Liver (tissue), 3 donors: ENCODE measurements around the gene GLB1L3.

Experiments used
- CTCF ChIP-seq: fragments of 150-350 bp; IDR thresholded peaks from 2 replicates; pipeline ENCODE4 v1.5.1; 2017; ENCODE audit warnings: improper control_type of control experiment, low read depth, low read length; ENCODE audit not compliant: missing input control
- EGR1 ChIP-seq, 2 donors: IDR thresholded peaks; 2 replicates each; pipeline ENCODE4 v1.6.1; 2016 to 2018; ENCODE audit warnings: antibody characterized with exemption in 2 of 2, low read depth in 2 of 2
- GABPA ChIP-seq, 2 donors: IDR thresholded peaks in 1 of 2; conservative IDR thresholded peaks in 1 of 2; 2 replicates each; pipeline ENCODE4 v1.6.1; 2016; ENCODE audit warnings: antibody characterized with exemption in 2 of 2, mild to moderate bottlenecking in 1 of 2, moderate library complexity in 1 of 2
- NR2F2 ChIP-seq: IDR thresholded peaks from 2 replicates; pipeline ENCODE4 v1.6.1; 2016; ENCODE audit warnings: antibody characterized with exemption
- RAD21 ChIP-seq, 2 donors: IDR thresholded peaks; 2 replicates each; pipeline ENCODE4 v1.6.1; 2016; ENCODE audit warnings: antibody characterized with exemption in 2 of 2, mild to moderate bottlenecking in 2 of 2
- TAF1 ChIP-seq: conservative IDR thresholded peaks from 2 replicates; pipeline ENCODE4 v1.6.1; 2016; ENCODE audit warnings: antibody characterized with exemption, mild to moderate bottlenecking
- YY1 ChIP-seq: IDR thresholded peaks from 2 replicates; pipeline ENCODE4 v1.6.1; 2016; ENCODE audit warnings: antibody characterized with exemption, mild to moderate bottlenecking
- TF ChIP-seq, protein P1 (sequence below): IDR thresholded peaks from 2 replicates; pipeline ENCODE4 v1.6.1; 2016; ENCODE audit warnings: antibody characterized with exemption, mild to moderate bottlenecking
- TF ChIP-seq, protein P2 (sequence below): IDR thresholded peaks from 2 replicates; pipeline ENCODE4 v1.6.1; 2016; ENCODE audit warnings: antibody characterized with exemption
- donor health status: healthy.
- donor health status: healthy.

DNA sequence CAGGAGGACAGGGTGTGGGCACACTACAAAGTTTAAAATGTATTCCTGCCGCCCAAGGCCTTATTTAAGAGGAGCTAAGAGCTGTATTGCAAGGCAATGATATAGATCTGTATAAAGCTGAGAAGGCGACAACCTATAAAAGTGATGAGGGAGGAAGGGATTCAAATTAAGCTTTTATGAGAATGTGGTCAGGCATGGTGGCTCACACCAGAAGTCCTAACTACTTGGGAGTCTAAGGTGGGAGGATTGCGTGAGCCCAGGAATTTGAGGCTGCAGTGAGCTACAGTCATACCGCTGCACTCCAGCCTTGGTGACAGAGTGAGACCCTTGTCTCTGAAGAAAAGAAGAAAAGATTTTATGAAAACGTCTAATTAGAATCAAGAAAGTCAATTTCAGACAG is 9.7 kb upstream of the GLB1L3 start:
- TF ChIP-seq CTCF (no peak), RAD21 (IDR thresholded peaks at IDR 0.05) (no peak), EGR1 (IDR thresholded peaks at IDR 0.05; ENCODE audit: low read depth in 2 of 2) (no peak), TAF1 (no peak), GABPA (IDR thresholded peaks at IDR 0.05 in 1 of 2, conservative IDR thresholded peaks at IDR 0.05 in 1 of 2) (no peak), YY1 (no peak), NR2F2 (no peak)
- TF ChIP-seq, protein P1, sequence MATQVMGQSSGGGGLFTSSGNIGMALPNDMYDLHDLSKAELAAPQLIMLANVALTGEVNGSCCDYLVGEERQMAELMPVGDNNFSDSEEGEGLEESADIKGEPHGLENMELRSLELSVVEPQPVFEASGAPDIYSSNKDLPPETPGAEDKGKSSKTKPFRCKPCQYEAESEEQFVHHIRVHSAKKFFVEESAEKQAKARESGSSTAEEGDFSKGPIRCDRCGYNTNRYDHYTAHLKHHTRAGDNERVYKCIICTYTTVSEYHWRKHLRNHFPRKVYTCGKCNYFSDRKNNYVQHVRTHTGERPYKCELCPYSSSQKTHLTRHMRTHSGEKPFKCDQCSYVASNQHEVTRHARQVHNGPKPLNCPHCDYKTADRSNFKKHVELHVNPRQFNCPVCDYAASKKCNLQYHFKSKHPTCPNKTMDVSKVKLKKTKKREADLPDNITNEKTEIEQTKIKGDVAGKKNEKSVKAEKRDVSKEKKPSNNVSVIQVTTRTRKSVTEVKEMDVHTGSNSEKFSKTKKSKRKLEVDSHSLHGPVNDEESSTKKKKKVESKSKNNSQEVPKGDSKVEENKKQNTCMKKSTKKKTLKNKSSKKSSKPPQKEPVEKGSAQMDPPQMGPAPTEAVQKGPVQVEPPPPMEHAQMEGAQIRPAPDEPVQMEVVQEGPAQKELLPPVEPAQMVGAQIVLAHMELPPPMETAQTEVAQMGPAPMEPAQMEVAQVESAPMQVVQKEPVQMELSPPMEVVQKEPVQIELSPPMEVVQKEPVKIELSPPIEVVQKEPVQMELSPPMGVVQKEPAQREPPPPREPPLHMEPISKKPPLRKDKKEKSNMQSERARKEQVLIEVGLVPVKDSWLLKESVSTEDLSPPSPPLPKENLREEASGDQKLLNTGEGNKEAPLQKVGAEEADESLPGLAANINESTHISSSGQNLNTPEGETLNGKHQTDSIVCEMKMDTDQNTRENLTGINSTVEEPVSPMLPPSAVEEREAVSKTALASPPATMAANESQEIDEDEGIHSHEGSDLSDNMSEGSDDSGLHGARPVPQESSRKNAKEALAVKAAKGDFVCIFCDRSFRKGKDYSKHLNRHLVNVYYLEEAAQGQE: no peak
- TF ChIP-seq, protein P2, sequence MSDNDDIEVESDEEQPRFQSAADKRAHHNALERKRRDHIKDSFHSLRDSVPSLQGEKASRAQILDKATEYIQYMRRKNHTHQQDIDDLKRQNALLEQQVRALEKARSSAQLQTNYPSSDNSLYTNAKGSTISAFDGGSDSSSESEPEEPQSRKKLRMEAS: no peak
